Right lobe of liver (tissue), 6 donors: ENCODE measurements around the gene PEPD. TPM values are rescaled to one million over a fixed set of nuclear protein-coding genes. Genes with fewer than 3 reads are reported as not detected.
"Not testable (repeated sequence)": the region's sequence is repeated elsewhere in the genome, so short reads cannot be mapped to it uniquely, and the experiment has no call there.

Experiments
- ATAC-seq, 4 donors: fragments of 200-7000 bp; cut with Tn5 transposase; one replicate each; pipeline ENCODE4 v1.9.1; 2020; ENCODE audit warnings: mild to moderate bottlenecking in 4 of 4, moderate library complexity in 4 of 4
- DNase-seq, 3 donors: peaks; one replicate each; pipeline ENCODE4 v3.0.0-alpha.2; 2020
- H3K27ac ChIP-seq, 3 donors: fragments of 200-600 bp; one replicate each; pipeline ENCODE4 v1.8.0; 2022
- H3K27me3 ChIP-seq, 2 donors: fragments of 200-600 bp; one replicate each; pipeline ENCODE4 v1.8.0; 2022
- H3K36me3 ChIP-seq, 4 donors: fragments of 200-600 bp; sonication (generic) in 1 of 4; one replicate each; pipeline versions ENCODE4 v1.5.1 to v1.8.0; 2017 to 2022; ENCODE audit warnings: control low read depth in 1 of 4
- H3K4me1 ChIP-seq, 4 donors: fragments of 200-600 bp; sonication (generic) in 1 of 4; one replicate each; pipeline versions ENCODE4 v1.5.1 to v1.8.0; 2017 to 2022; ENCODE audit warnings: control low read depth in 1 of 4
- H3K4me3 ChIP-seq, 3 donors: fragments of 200-600 bp; one replicate each; pipeline ENCODE4 v1.8.0; 2022
- H3K9me3 ChIP-seq, 4 donors: fragments of 200-600 bp; sonication (generic) in 1 of 4; one replicate each; pipeline versions ENCODE4 v1.5.1 to v1.8.0; 2017 to 2022; ENCODE audit warnings: control low read depth in 1 of 4
- POLR2A ChIP-seq: fragments of 450-650 bp; IDR thresholded peaks from one replicate; pipeline ENCODE4 v1.6.1; 2017; ENCODE audit warnings: antibody characterized with exemption, mild to moderate bottlenecking
- WGBS: methylation state at CpG from one replicate; pipeline ENCODE4 v1.1.6; 2018; ENCODE audit warnings: low coverage, low lambda C conversion rate; ENCODE audit not compliant: insufficient coverage; ENCODE audit errors: missing lambda C conversion rate; 5-methylcytosine and 5-hydroxymethylcytosine counted together
- intact Hi-C, 2 donors: fragments of 100-400 bp; cut with DNase I; formaldehyde crosslinking; loops; one replicate each; pipeline versions ENCODE4 v1.11.2 to v1.14.1; 2022
- total RNA-seq, 6 experiments: library from RNA; depleted of rRNA in 2 of 6; stranded (reverse); fragments of >200 nt in 2 of 6; fragmentation: NEBNext Ultra II Directional in 3 of 6; extraction: Animal tissue kit (Norgen Biotek cat#: 25700) in 3 of 6; gene quantifications; one replicate each; pipeline versions ENCODE4 v1.1.0 to v1.2.4, GENCODE V29; 2016 to 2023
- TF ChIP-seq, protein P1 (sequence below), 4 donors: fragments of 200-600 bp in 3 of 4; fragments of 450-650 bp in 1 of 4; IDR thresholded peaks; one replicate each; pipeline versions ENCODE4 v1.5.1 to v1.8.0; 2016 to 2022; ENCODE audit warnings: antibody characterized with exemption in 4 of 4, mild to moderate bottlenecking in 2 of 4
- donor health status: DM: no; HTN: yes; CAD: no.
- donor health status: DM: no; HTN: no; CAD: no.
- donor health status: DM: no; HTN: no; CAD: no.
- donor health status: DM: no; HTN: yes; CAD: no.
- donor health status: DM: no; HTN: yes; CAD: no.

Gene PEPD
- total RNA-seq, 6 experiments from 2014 or later = 121 to 261 (median 167) TPM

DNA sequence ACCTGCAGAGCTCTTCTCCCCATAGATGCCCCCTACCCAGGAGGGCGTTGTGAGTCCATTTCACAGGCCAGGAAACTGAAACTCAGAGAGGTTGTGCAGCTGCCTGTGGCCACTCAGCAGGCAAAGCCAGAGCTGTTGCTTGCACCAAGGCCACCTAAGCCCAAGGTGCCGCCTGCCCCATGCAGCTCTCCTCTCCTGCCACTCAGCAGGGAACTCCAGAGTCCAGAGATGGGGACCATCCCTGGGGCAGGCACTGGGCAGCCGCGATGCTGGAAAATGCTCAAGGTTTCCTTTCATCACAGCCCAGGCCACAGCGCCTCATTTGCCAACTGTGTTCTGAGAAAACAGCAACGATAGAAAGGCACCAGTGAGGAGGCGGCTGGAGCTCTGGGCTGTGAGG, 41.0 kb upstream of the PEPD start:
- no peak for DNase-seq
- intact Hi-C loops = no loop called here
- H3K9me3 ChIP-seq = no peaks in the 10 kb centered on the region
- ATAC-seq = no peak
- no peak for TF ChIP-seq POLR2A
- TF ChIP-seq, protein P1, sequence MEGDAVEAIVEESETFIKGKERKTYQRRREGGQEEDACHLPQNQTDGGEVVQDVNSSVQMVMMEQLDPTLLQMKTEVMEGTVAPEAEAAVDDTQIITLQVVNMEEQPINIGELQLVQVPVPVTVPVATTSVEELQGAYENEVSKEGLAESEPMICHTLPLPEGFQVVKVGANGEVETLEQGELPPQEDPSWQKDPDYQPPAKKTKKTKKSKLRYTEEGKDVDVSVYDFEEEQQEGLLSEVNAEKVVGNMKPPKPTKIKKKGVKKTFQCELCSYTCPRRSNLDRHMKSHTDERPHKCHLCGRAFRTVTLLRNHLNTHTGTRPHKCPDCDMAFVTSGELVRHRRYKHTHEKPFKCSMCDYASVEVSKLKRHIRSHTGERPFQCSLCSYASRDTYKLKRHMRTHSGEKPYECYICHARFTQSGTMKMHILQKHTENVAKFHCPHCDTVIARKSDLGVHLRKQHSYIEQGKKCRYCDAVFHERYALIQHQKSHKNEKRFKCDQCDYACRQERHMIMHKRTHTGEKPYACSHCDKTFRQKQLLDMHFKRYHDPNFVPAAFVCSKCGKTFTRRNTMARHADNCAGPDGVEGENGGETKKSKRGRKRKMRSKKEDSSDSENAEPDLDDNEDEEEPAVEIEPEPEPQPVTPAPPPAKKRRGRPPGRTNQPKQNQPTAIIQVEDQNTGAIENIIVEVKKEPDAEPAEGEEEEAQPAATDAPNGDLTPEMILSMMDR (IDR thresholded peaks at IDR 0.05) = no peak
- H3K4me1 ChIP-seq = no peaks in the 10 kb centered on the region
- no peaks in the 10 kb centered on the region for H3K36me3 ChIP-seq
- H3K4me3 ChIP-seq = no peak overlapping the region
- 73% methylated on average over 4 of the region's 7 CpGs for WGBS
- no peak overlapping the region for H3K27ac ChIP-seq
- no peaks in the 10 kb centered on the region for H3K27me3 ChIP-seq

DNA sequence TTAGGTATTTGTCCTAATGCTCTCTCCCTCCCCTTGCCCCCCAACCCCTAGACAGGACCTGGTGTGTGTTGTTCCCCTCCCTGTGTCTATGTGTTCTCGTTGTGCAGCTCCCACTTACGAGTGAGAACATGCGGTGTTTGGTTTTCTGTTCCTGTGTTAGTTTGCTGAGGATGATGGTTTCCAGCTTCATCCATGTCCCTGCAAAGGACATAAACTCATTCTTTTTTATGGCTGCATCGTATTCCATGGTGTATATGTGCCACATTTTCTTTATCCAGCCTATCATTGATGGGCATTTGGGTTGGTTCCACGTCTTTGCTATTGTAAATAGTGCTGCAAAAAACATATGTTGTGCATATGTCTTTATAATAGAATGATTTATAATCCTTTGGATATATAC, 40.1 kb upstream of the PEPD start:
- H3K27me3 ChIP-seq, ATAC-seq, H3K36me3 ChIP-seq, intact Hi-C loops, H3K27ac ChIP-seq, H3K4me1 ChIP-seq, DNase-seq, H3K4me3 ChIP-seq, H3K9me3 ChIP-seq: not testable (repeated sequence)
- 72% methylated on average over 5 of the region's 5 CpGs for WGBS

DNA sequence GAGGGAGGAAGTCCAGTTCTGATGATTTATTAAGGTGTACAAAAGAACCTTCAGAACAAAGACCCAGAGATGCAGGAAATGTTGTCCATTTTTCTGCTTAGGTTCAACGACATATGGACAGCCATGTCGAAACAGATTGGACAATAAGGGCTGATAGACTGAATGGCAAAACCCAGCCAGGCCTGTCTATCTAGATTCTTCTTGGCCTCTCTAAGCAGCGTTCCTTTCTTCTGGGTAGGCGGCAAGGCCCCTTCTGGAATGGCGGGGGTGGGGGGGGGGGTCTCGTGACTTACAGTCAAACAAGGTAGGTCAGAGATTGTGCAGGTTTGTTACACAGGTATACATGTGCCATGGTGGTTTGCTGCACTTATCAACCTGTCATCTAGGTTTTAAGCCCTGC, 39.7 kb upstream of the PEPD start:
- no peak for DNase-seq
- Histone ChIP-seq H3K36me3 (no peaks in the 10 kb centered on the region), H3K27me3 (no peaks in the 10 kb centered on the region), H3K4me1 (no peaks in the 10 kb centered on the region), H3K9me3 (no peaks in the 10 kb centered on the region), H3K27ac (no peak overlapping the region), H3K4me3 (no peak overlapping the region)
- WGBS = 69% methylated on average over 2 of the region's 6 CpGs
- TF ChIP-seq POLR2A = no peak
- TF ChIP-seq, protein P1 (IDR thresholded peaks at IDR 0.05) = no peak
- no peak for ATAC-seq
- intact Hi-C loops = no loop called here

DNA sequence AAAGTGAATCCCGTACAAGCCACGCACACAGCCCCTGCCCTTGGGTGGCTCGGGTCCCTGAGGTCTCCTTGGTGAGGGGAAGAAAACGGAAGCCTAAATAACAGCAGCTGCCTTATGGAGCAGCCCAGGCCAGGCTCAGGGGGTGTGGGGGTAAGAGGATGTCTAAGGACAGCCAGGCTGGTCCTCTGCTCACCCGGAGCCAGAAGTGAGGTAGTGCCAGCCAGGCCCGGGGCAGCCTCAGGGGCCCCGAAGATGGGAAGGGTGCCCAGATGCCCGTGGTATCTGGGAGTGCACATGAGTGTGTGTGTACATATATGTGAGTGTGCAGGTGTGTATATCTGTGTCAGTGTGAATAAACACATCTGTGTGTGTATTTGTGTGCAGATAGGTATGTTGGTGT, 38.4 kb upstream of the PEPD start:
- 76% methylated on average over 5 of the region's 8 CpGs for WGBS
- Histone ChIP-seq H3K4me1 (no peaks in the 10 kb centered on the region), H3K27me3 (no peaks in the 10 kb centered on the region), H3K4me3 (no peak overlapping the region), H3K36me3 (no peaks in the 10 kb centered on the region), H3K9me3 (no peaks in the 10 kb centered on the region), H3K27ac (no peak overlapping the region)
- intact Hi-C loops = no loop called here
- no peak for TF ChIP-seq POLR2A
- TF ChIP-seq, protein P1 (IDR thresholded peaks at IDR 0.05) = no peak
- ATAC-seq (no peak), DNase-seq (no peak)

DNA sequence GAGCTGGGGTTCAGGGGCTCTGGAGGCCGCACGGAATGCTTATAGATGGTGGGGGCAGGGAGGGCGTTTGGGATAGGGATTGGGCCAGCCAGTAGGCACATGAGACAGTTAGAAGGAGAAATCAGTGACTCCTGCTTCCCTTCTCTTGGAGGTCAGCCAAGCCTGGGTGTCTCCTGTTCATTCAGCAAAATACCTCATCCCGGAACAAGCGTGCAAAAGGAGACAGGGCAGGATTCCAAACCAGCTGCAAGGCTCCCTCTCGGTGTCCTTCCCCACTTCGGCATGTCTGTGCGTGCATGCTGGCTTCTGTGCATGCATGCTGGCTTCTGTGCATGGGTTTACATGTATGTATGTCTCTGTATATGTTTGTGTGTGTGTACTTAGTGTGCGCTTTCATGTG, 37.3 kb upstream of the PEPD start:
- H3K27me3 ChIP-seq = no peaks in the 10 kb centered on the region

More for the DNA sequence above, 37.3 kb upstream of the PEPD start:
- no peak for ATAC-seq
- WGBS = 44% methylated on average over 3 of the region's 9 CpGs
- H3K36me3 ChIP-seq = no peaks in the 10 kb centered on the region
- intact Hi-C loops = no loop called here
- no peak overlapping the region for H3K27ac ChIP-seq
- DNase-seq = no peak
- H3K9me3 ChIP-seq = no peaks in the 10 kb centered on the region
- no peaks in the 10 kb centered on the region for H3K4me1 ChIP-seq
- no peak overlapping the region for H3K4me3 ChIP-seq
- TF ChIP-seq POLR2A = no peak
- TF ChIP-seq, protein P1 (IDR thresholded peaks at IDR 0.05) = no peak
